ENCODE measurements around the gene ACY1.

GRCh38 chr3:51966016-51966415 lies 17.3 kb upstream of the ACY1 start:
- no peak for TF ChIP-seq CTCF (IDR thresholded peaks at IDR 0.05)
- no peak for TF ChIP-seq POLR2A (IDR thresholded peaks at IDR 0.05)
- TF ChIP-seq POLR2AphosphoS5 (IDR thresholded peaks at IDR 0.05), result no peak
- TF ChIP-seq EP300 (IDR thresholded peaks at IDR 0.05; ENCODE audit: low read depth), result no peak
